Activated CD8-positive, alpha-beta memory T cell treated with anti-CD3 and anti-CD28 coated beads, Interleukin-2, amount 10 ng/mL, durations not matched to agents 7 days and 5 days (primary cell): ENCODE measurements around the gene ANAPC2. TPM values are rescaled to one million over a fixed set of nuclear protein-coding genes. Genes with fewer than 3 reads are reported as not detected.

ENCODE experiments used
- ATAC-seq: fragments of 150-1000 bp; cut with Tn5 transposase; one replicate; pipeline ENCODE4 v1.10.0; 2021; ENCODE audit warnings: moderate library complexity
- CTCF ChIA-PET: fragments of 350-600 bp; sonication (Branson Sonifier 250); formaldehyde crosslinking; loops from one replicate; lab custom pipeline; 2021; ENCODE audit warnings: antibody characterized with exemption; lab: Charles Lee
- DNase-seq: peaks from one replicate; pipeline ENCODE4 v3.0.0-alpha.2; 2020
- H3K27ac Mint-ChIP-seq: one replicate; pipeline ENCODE4 v1.8.0; 2021; ENCODE audit warnings: mild to moderate bottlenecking, mixed read lengths
- H3K27me3 Mint-ChIP-seq: one replicate; pipeline ENCODE4 v1.8.0; 2021; ENCODE audit warnings: mixed read lengths
- H3K36me3 Mint-ChIP-seq: one replicate; pipeline ENCODE4 v1.8.0; 2021; ENCODE audit warnings: mild to moderate bottlenecking, mixed read lengths
- H3K4me1 Mint-ChIP-seq: one replicate; pipeline ENCODE4 v1.8.0; 2021; ENCODE audit warnings: mixed read lengths
- H3K4me3 Mint-ChIP-seq: one replicate; pipeline ENCODE4 v1.8.0; 2021; ENCODE audit warnings: mild to moderate bottlenecking, moderate library complexity, mixed read lengths
- H3K9me3 Mint-ChIP-seq: one replicate; pipeline ENCODE4 v1.8.0; 2022; ENCODE audit warnings: low read depth, mixed read lengths
- total RNA-seq, 2 experiments: library from RNA; stranded (reverse); gene quantifications; one replicate each; pipeline ENCODE4 v1.2.3, GENCODE V29; 2021

ANAPC2 gene
- 10 to 100 TPM; 59.8 to 69.7 TPM for total RNA-seq

- H3K9me3 Mint-ChIP-seq, result no peaks in the 10 kb centered on the region
- H3K27ac Mint-ChIP-seq, result peak within 1 kb of the TSS; percentile 92
- H3K36me3 Mint-ChIP-seq, result peaks cover 2% of the 10 kb centered on the region
- H3K4me3 Mint-ChIP-seq, result peak within 1 kb of the TSS; percentile 93
- CTCF ChIA-PET, result interaction anchor here (0.9 to 5.1 kb wide), 26 partner anchors 10 to 160 kb away, joined by 3 to 55 read pairs (median 4); partner anchors contain the start of genes CYSRT1, NDOR1, NELFB and RNF208
- no peaks in the 10 kb centered on the region for H3K27me3 Mint-ChIP-seq
- ATAC-seq (peak; percentile 81), DNase-seq (peak; percentile 93)
- peaks cover 35% of the 10 kb centered on the region for H3K4me1 Mint-ChIP-seq
Measured at GRCh38 chr9:137188490-137189296, at the start of gene ANAPC2, which contains the start of gene SSNA1. Gene ANAPC2, minus strand, starts transcription at chr9:137188560. Its CDS starts 28 bp downstream, at chr9:137188532. Gene SSNA1, plus strand, starts transcription at chr9:137188676. Its CDS starts 51 bp downstream, at chr9:137188727.

- Mint-ChIP-seq H3K4me1 (peaks cover 12% of the 10 kb centered on the region), H3K36me3 (peaks cover 5% of the 10 kb centered on the region), H3K9me3 (no peaks in the 10 kb centered on the region), H3K27me3 (no peaks in the 10 kb centered on the region), H3K4me3 (no peak overlapping the region), H3K27ac (no peak overlapping the region)
- ATAC-seq (no peak), DNase-seq (peak; percentile 49)
- CTCF ChIA-PET, result interaction anchor here (0.6 to 7.1 kb wide), 52 partner anchors 10 to 449 kb away, joined by 3 to 110 read pairs (median 5); partner anchors contain the start of genes ANAPC2, CYSRT1, DPP7 and GRIN1
Measured at GRCh38 chr9:137236936-137237421, 48.6 kb upstream of the ANAPC2 start.

- Mint-ChIP-seq H3K4me1 (peaks cover 12% of the 10 kb centered on the region), H3K4me3 (no peak overlapping the region), H3K27me3 (no peaks in the 10 kb centered on the region), H3K27ac (no peak overlapping the region), H3K9me3 (no peaks in the 10 kb centered on the region), H3K36me3 (peaks cover 4% of the 10 kb centered on the region)
- ATAC-seq (peak; percentile 32), DNase-seq (peak; percentile 93)
- CTCF ChIA-PET, result interaction anchor here (0.5 to 7.1 kb wide), 55 partner anchors 11 to 448 kb away, joined by 3 to 110 read pairs (median 5); partner anchors contain the start of genes ANAPC2, CYSRT1, DPP7 and GRIN1
Measured at GRCh38 chr9:137236238-137236935, 48.0 kb upstream of the ANAPC2 start.

GRCh38 chr9:137235424-137236237, 47.3 kb upstream of the ANAPC2 start:
- H3K4me1 Mint-ChIP-seq, result peaks cover 12% of the 10 kb centered on the region
- CTCF ChIA-PET, result interaction anchor here (0.9 to 7.1 kb wide), 27 partner anchors 10 to 392 kb away, joined by 3 to 110 read pairs (median 6); partner anchors contain the start of genes ANAPC2, CYSRT1, DPP7 and MAN1B1
- no peak overlapping the region for H3K4me3 Mint-ChIP-seq
- H3K27me3 Mint-ChIP-seq, result no peaks in the 10 kb centered on the region
- no peak overlapping the region for H3K27ac Mint-ChIP-seq
- ATAC-seq, result no peak
- no peaks in the 10 kb centered on the region for H3K36me3 Mint-ChIP-seq
- DNase-seq, result no peak
- H3K9me3 Mint-ChIP-seq, result no peaks in the 10 kb centered on the region

- no peak overlapping the region for H3K27ac Mint-ChIP-seq
- peaks cover 12% of the 10 kb centered on the region for H3K4me1 Mint-ChIP-seq
- H3K36me3 Mint-ChIP-seq, result no peaks in the 10 kb centered on the region
- DNase-seq (no peak), ATAC-seq (no peak)
- CTCF ChIA-PET, result interaction anchor here (0.9 to 7.1 kb wide), 8 partner anchors 9 to 192 kb away, joined by 3 to 91 read pairs (median 4); partner anchors contain the start of genes ANAPC2, DPP7, NPDC1 and RNF208
- H3K4me3 Mint-ChIP-seq, result no peak overlapping the region
- H3K9me3 Mint-ChIP-seq, result no peaks in the 10 kb centered on the region
- H3K27me3 Mint-ChIP-seq, result no peaks in the 10 kb centered on the region
Measured at GRCh38 chr9:137234758-137235423, 46.5 kb upstream of the ANAPC2 start.

- no peak overlapping the region for H3K4me3 Mint-ChIP-seq
- no peak for ATAC-seq
- no peaks in the 10 kb centered on the region for H3K36me3 Mint-ChIP-seq
- no peaks in the 10 kb centered on the region for H3K9me3 Mint-ChIP-seq
- H3K4me1 Mint-ChIP-seq, result peaks cover 11% of the 10 kb centered on the region
- no peak for DNase-seq
- CTCF ChIA-PET, result interaction anchor here (0.9 to 7.1 kb wide), 8 partner anchors 8 to 193 kb away, joined by 3 to 91 read pairs (median 4); partner anchors contain the start of genes ANAPC2, DPP7, NPDC1 and RNF208
- H3K27ac Mint-ChIP-seq, result no peak overlapping the region
- no peaks in the 10 kb centered on the region for H3K27me3 Mint-ChIP-seq
Measured at GRCh38 chr9:137234055-137234697, 45.8 kb upstream of the ANAPC2 start.

GRCh38 chr9:137233143-137233980, 45.0 kb upstream of the ANAPC2 start:
- H3K27ac Mint-ChIP-seq, result no peak overlapping the region
- H3K9me3 Mint-ChIP-seq, result no peaks in the 10 kb centered on the region
- CTCF ChIA-PET, result interaction anchor here (1.2 to 7.1 kb wide), 2 partner anchors 11 to 114 kb away, joined by 3 to 91 read pairs; partner anchors contain the start of genes DPP7 and RNF208
- no peaks in the 10 kb centered on the region for H3K27me3 Mint-ChIP-seq
- peaks cover 3% of the 10 kb centered on the region for H3K4me1 Mint-ChIP-seq
- H3K36me3 Mint-ChIP-seq, result no peaks in the 10 kb centered on the region
- no peak for ATAC-seq
- no peak overlapping the region for H3K4me3 Mint-ChIP-seq
- DNase-seq, result no peak

- Mint-ChIP-seq H3K4me3 (no peak overlapping the region), H3K27ac (no peak overlapping the region), H3K27me3 (no peaks in the 10 kb centered on the region), H3K9me3 (no peaks in the 10 kb centered on the region), H3K36me3 (no peaks in the 10 kb centered on the region), H3K4me1 (peaks cover 2% of the 10 kb centered on the region)
- ATAC-seq (no peak), DNase-seq (no peak)
- CTCF ChIA-PET, result no interaction called here
Measured at GRCh38 chr9:137232510-137232909, 44.1 kb upstream of the ANAPC2 start.

- Mint-ChIP-seq H3K4me1 (peaks cover 2% of the 10 kb centered on the region), H3K36me3 (no peaks in the 10 kb centered on the region), H3K27ac (no peak overlapping the region), H3K4me3 (no peak overlapping the region), H3K9me3 (no peaks in the 10 kb centered on the region), H3K27me3 (no peaks in the 10 kb centered on the region)
- DNase-seq (no peak), ATAC-seq (no peak)
- CTCF ChIA-PET, result no interaction called here
Measured at GRCh38 chr9:137232101-137232500, 43.7 kb upstream of the ANAPC2 start.

GRCh38 chr9:137231372-137232039, 43.1 kb upstream of the ANAPC2 start:
- Mint-ChIP-seq H3K9me3 (no peaks in the 10 kb centered on the region), H3K4me1 (peaks cover 2% of the 10 kb centered on the region), H3K27me3 (no peaks in the 10 kb centered on the region), H3K27ac (no peak overlapping the region), H3K4me3 (no peak overlapping the region), H3K36me3 (no peaks in the 10 kb centered on the region)
- ATAC-seq (no peak), DNase-seq (no peak)
- CTCF ChIA-PET, result interaction anchor here (1.6 to 2.3 kb wide), 2 partner anchors 9 to 136 kb away, joined by 5 to 7 read pairs; no protein-coding TSS in a partner anchor
